Fibroblast of mammary gland (primary cell): ENCODE data around the gene VPS37D.

Experiments
- DNase-seq: peaks from one replicate; pipeline ENCODE4 v3.0.0-alpha.2; 2010; ENCODE audit warnings: low read depth
- H3K4me3 ChIP-seq: 2 replicates; pipeline ENCODE4 v1.5.1; 2011; ENCODE audit warnings: low read depth, mild to moderate bottlenecking, low read length, moderate library complexity; ENCODE audit not compliant: control insufficient read depth
- CTCF ChIP-seq: conservative IDR thresholded peaks from 2 replicates; pipeline ENCODE4 v1.5.1; 2011; ENCODE audit warnings: low read depth, low read length, inconsistent platforms; ENCODE audit not compliant: control insufficient read depth, insufficient read depth

Gene VPS37D

GRCh38 chr7:73715648-73716317 lies 48.2 kb downstream of the VPS37D start:
- TF ChIP-seq CTCF, result no peak
- DNase-seq, result peak; percentile 98
- H3K4me3 ChIP-seq, result peak overlapping the region; percentile 1

DNA sequence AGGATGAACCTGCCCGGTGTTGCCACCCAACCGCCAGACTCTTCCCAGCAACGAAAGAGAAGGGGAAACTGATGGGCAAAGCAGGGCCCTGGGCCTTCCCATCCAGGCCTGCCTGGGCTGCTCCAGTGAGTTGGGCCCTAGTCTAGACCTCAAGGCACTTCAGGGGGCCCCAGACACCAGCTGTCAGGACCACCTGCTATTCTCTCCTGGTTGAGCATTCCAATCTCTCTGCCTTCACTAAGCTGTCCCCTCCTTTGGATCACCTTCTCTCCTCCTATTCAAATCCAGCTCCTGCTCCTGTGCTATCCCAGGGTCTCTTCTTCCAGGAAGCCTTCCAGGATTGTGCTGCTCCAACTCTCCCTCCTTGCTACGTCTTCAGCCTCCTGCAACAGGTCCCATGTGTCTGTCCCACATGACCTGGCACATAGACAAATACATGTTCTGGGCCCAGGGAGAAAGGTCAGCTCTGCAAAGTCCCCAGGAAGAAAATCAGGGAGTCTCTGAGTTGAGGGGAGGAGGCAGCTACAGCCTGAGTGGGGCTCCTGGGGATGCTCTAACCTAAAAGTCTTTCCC lies 48.8 kb downstream of the VPS37D start:
- DNase-seq, result peak; percentile 19
- no peak for TF ChIP-seq CTCF
- no peak overlapping the region for H3K4me3 ChIP-seq

DNA sequence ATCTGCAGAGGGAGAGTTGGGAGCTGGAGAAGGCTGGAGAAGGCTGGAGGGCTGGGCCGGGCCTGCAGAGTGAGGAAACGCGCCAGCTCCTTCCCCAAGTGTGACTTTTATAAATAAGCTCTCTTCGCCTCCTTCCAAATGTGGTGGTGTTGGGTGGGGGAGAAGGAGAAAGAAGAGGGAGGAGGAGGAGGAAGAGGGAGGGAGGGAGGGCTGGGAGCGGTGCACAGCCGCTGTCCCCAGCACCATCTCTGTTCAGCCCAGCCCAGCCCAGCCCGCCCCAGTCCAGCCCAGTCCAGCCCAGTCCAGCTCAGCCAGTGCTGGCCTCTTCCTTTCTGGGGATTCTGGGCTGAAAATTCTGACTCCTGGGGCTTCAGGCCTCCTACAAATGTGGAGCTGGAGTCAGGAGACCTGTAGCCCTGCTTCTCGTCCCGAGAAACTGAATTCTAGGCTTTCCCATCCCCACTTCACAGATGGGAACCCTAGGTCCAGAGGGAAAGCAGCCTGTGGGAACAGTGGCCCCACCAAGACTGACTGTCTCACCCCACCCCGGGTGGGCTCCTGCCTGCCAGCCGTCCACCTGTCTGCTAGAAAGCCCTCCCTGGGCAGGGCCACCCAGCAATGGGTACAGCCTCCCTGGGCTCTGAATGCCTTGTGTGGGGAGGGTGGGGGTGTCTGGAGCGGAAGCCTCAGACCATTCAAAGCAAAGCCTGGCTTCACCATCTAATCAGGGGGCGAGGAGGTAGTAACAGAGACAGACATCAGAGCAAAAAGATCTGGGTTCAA lies 49.6 kb downstream of the VPS37D start:
- peak overlapping the region; percentile 78 for H3K4me3 ChIP-seq
- no peak for TF ChIP-seq CTCF
- DNase-seq, result peak; percentile 35

DNA sequence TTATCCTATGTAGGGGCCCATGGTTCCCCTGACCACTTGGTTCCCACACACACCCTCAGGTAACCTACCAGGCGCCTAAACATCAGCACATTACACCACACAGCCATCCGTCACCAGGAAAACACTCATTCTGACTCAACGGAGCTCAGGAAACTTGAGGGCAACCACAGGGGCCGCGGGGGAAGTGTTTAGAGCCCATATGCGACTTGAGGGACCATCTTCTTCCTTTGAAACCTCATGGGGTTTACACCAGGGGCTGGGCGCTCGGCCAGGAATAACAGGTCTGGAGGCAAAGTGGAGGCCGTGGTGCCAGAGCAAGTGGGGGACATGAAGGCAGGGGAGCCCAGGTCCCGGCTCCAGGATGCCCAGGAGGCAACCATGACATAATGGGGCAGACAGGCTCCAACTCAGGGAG lies 50.4 kb downstream of the VPS37D start:
- peak overlapping the region; percentile 78 for H3K4me3 ChIP-seq
- DNase-seq, result peak; percentile 92
- no peak for TF ChIP-seq CTCF

DNA sequence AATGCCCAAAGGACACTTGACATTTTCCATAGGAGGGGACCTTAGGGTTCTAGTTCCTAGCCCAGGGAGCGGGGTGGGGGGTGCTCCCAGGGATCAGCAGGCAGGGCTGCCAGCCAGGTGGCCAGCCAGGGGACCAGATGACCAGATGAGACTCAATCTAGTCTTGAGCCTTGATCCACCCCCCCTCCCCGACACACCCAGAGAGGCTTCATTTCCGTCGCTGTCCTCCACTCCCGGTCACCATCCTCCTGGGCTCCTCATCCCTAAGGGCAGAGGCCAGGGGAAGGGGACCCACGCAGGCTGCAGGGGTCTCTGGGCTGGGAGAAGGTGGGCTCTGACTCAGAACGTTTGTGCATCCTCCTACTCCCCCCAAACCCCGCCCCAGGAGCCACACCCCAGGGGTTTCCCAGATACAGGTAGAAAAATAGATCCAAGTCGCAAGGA lies 50.8 kb downstream of the VPS37D start:
- peak overlapping the region; percentile 78 for H3K4me3 ChIP-seq
- DNase-seq, result no peak
- TF ChIP-seq CTCF, result no peak

DNA sequence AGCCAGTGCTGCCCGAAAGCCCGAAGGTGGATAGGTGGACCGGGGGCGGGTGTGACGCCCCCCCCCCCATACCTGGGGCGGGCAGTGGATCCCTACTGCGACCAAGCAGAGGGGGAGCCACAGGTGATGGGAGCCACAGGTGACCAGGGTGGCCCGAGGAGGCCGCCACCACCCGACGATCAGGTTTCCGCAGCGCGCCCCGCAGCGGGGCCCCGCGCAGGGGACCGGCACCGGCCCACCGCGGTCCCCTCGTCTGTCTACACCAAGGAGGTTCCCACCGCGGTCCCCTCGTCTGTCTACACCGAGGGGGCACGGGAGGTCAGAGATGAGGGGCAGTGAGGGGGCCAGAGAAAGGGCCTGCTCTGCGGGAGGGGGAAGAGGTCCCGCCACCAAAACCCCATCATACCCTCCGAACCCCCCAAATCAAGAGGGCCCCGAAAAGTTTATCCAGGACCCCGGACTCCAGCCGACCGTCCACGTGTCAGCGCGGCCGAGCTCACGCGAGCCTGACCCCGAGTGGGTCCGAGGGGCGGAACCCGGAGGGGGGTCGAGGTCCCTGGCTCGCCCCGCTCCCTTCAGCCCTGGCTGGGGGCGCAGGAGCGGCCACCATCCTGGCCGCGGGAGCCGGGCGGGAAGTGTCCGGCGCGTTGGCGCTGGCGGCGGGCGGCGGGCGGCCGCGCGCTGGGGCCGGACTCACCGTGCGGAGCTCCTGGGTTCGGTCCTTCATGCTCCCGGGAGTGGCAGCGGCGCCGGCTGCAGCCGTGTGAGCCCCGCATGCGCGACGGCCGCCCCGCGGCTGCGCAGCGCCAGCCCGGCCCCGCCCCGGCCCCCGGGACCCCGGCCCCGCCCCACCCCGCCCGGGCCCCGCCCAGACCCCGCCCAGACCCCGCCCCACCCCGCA lies 51.5 kb downstream of the VPS37D start, which contains the start of gene STX1A:
STX1A (minus strand) TSS at position 765 of the 901 bp plus-strand sequence; CDS start at position 727, 38 bp downstream.
- DNase-seq, result peak; percentile 51
- TF ChIP-seq CTCF, result no peak
- peak within 1 kb of the TSS; percentile 78 for H3K4me3 ChIP-seq
